Caco-2 (cell line): Measurements from ENCODE around the gene ING4. TPM values are rescaled to one million over a fixed set of nuclear protein-coding genes. Genes with fewer than 3 reads are reported as not detected.

Source experiments
- BruUV-seq: library from RNA; stranded (reverse); fragments of 400-500 nt; replicated peaks from 2 replicates; lab custom pipeline; 2021; lab: Mats Ljungman, UMichigan
- CTCF ChIA-PET: fragments of 300-600 bp; sonication (Branson Sonifier 250); formaldehyde crosslinking; loops from one replicate; lab custom pipeline; 2022; ENCODE audit warnings: antibody characterized with exemption; lab: Charles Lee
- POLR2A ChIA-PET: fragments of 300-600 bp; sonication (Branson Sonifier 250); formaldehyde crosslinking; loops from one replicate; lab custom pipeline; 2022; ENCODE audit warnings: antibody characterized with exemption; lab: Charles Lee
- DNase-seq, 2 experiments: peaks; one replicate each; pipeline versions ENCODE4 v3.0.0 to v3.0.0-alpha.2; 2020 to 2022
- H3K27me3 ChIP-seq: replicated peaks from 2 replicates; pipeline ENCODE4 v1.6.0; 2011; ENCODE audit warnings: low read length; ENCODE audit not compliant: control insufficient read depth, insufficient read depth
- H3K36me3 ChIP-seq: 2 replicates; pipeline ENCODE4 v1.5.1; 2011; ENCODE audit warnings: low read length; ENCODE audit not compliant: control insufficient read depth, insufficient read depth
- H3K4me1 ChIP-seq: fragments of 250-450 bp; sonication (Bioruptor Pico); 2 replicates; pipeline ENCODE4 v1.5.1; 2020; ENCODE audit warnings: mild to moderate bottlenecking
- H3K4me3 ChIP-seq: 2 replicates; pipeline ENCODE4 v1.5.1; 2011; ENCODE audit warnings: low read depth, mild to moderate bottlenecking, control low read depth, low read length
- H3K9me3 ChIP-seq: fragments of 250-450 bp; sonication (Bioruptor Pico); 2 replicates; pipeline ENCODE4 v1.5.1; 2020; ENCODE audit warnings: mild to moderate bottlenecking, moderate library complexity
- H3K27ac Mint-ChIP-seq: one replicate; pipeline ENCODE4 v1.8.0; 2022; ENCODE audit warnings: mixed read lengths; ENCODE audit not compliant: unreplicated experiment
- H3K27me3 Mint-ChIP-seq: one replicate; pipeline ENCODE4 v1.8.0; 2022; ENCODE audit warnings: mixed read lengths; ENCODE audit not compliant: insufficient read depth, unreplicated experiment
- H3K36me3 Mint-ChIP-seq: one replicate; pipeline ENCODE4 v1.8.0; 2022; ENCODE audit warnings: mild to moderate bottlenecking, mixed read lengths; ENCODE audit not compliant: insufficient read depth, unreplicated experiment
- H3K4me1 Mint-ChIP-seq: one replicate; pipeline ENCODE4 v1.8.0; 2022; ENCODE audit warnings: low read depth, mixed read lengths; ENCODE audit not compliant: unreplicated experiment
- H3K4me3 Mint-ChIP-seq: one replicate; pipeline ENCODE4 v1.8.0; 2022; ENCODE audit warnings: mild to moderate bottlenecking, moderate library complexity, mixed read lengths; ENCODE audit not compliant: unreplicated experiment
- H3K9me3 Mint-ChIP-seq: one replicate; pipeline ENCODE4 v1.8.0; 2022; ENCODE audit warnings: mixed read lengths; ENCODE audit not compliant: unreplicated experiment
- intact Hi-C: fragments of 100-400 bp; cut with micrococcal nuclease; formaldehyde crosslinking; loops from one replicate; pipeline ENCODE4 v1.10.0; 2022; ENCODE audit not compliant: unreplicated experiment
- total RNA-seq: library from RNA; stranded (reverse); gene quantifications from 2 replicates; pipeline ENCODE4 v1.2.3, GENCODE V29; 2022
- TF ChIP-seq, protein P1 (sequence below), 2 experiments: fragments of 200-600 bp in 1 of 2; IDR thresholded peaks; 1 replicate in 1 of 2; 2 replicates in 1 of 2; pipeline versions ENCODE4 v1.5.1 to v1.8.0; 2011 to 2022; ENCODE audit warnings: antibody characterized with exemption in 1 of 2, control low read depth in 1 of 2, inconsistent platforms in 1 of 2, low read depth in 1 of 2, low read length in 1 of 2, mild to moderate bottlenecking in 1 of 2, moderate library complexity in 1 of 2; ENCODE audit not compliant: insufficient read depth in 1 of 2, severe bottlenecking in 1 of 2, unreplicated experiment in 1 of 2

The ING4 gene
- total RNA-seq, 1 experiment from 2014 or later = 32.8 TPM

DNA sequence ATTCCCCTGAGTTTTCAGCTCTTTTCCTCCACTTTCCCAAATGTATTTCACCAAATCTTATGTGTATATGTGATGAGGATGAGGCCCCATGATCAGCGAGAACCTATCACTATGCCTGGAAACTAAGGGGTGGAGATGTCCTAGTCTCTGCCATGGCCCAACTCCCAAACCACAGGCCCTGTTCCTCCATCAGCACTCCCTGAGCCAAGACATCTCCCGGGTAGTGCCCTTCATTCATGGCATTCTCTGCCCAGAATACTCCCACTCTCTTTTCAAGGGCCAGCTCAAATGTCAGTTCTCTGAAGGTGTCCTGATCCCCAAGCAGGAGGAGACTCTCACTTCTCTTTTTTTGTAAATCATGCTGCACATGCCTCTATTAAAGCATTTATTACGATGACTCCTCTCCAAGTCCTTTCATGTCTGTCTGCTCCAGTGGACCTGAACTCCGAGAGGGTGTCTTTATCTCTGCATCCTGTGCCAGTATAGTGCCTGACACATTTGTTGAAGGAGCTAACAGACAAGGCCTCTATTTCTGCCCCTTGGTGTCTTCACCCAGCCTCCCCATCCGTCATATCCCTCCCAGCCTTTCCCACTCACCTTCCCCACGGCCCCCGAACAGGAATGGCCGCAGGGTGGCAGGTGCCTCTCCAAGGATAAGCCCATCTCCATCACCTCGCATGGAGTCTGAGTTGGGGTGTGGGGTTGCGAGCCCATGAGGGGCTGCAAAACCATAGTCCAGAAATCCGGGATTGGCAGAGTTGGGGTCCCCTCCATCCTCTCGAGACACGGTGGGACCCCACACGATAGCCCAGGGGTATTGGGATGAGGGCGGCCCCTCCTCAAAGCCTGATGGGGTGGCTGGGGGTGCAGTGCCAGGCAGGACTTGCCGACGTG, 34.0 kb upstream of the ING4 start:
- no peak for DNase-seq
- Histone ChIP-seq H3K4me1 (peaks cover 5% of the 10 kb centered on the region), H3K36me3 (no peaks in the 10 kb centered on the region), H3K27me3 (peaks cover 5% of the 10 kb centered on the region), H3K9me3 (no peaks in the 10 kb centered on the region), H3K4me3 (no peak overlapping the region)
- POLR2A ChIA-PET = no interaction called here
- no TSS peak for BruUV-seq
- Mint-ChIP-seq H3K36me3 (peaks cover 6% of the 10 kb centered on the region), H3K27ac (no peak overlapping the region), H3K9me3 (no peaks in the 10 kb centered on the region), H3K4me3 (no peak overlapping the region), H3K27me3 (peaks cover 44% of the 10 kb centered on the region), H3K4me1 (peaks cover 9% of the 10 kb centered on the region)
- intact Hi-C loops = loop anchor here (5.0 kb wide), 1 partner anchor 145 kb away; no protein-coding TSS in a partner anchor
- CTCF ChIA-PET = interaction anchor here (0.7 to 1.2 kb wide), 3 partner anchors 8 to 146 kb away, joined by 4 to 15 read pairs (median 10); partner anchors contain the start of genes COPS7A and ZNF384
- TF ChIP-seq, protein P1, sequence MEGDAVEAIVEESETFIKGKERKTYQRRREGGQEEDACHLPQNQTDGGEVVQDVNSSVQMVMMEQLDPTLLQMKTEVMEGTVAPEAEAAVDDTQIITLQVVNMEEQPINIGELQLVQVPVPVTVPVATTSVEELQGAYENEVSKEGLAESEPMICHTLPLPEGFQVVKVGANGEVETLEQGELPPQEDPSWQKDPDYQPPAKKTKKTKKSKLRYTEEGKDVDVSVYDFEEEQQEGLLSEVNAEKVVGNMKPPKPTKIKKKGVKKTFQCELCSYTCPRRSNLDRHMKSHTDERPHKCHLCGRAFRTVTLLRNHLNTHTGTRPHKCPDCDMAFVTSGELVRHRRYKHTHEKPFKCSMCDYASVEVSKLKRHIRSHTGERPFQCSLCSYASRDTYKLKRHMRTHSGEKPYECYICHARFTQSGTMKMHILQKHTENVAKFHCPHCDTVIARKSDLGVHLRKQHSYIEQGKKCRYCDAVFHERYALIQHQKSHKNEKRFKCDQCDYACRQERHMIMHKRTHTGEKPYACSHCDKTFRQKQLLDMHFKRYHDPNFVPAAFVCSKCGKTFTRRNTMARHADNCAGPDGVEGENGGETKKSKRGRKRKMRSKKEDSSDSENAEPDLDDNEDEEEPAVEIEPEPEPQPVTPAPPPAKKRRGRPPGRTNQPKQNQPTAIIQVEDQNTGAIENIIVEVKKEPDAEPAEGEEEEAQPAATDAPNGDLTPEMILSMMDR (IDR thresholded peaks at IDR 0.05; ENCODE audit: insufficient read depth in 1 of 2, low read depth in 1 of 2, low read length in 1 of 2, severe bottlenecking in 1 of 2, unreplicated experiment in 1 of 2) = no peak

DNA sequence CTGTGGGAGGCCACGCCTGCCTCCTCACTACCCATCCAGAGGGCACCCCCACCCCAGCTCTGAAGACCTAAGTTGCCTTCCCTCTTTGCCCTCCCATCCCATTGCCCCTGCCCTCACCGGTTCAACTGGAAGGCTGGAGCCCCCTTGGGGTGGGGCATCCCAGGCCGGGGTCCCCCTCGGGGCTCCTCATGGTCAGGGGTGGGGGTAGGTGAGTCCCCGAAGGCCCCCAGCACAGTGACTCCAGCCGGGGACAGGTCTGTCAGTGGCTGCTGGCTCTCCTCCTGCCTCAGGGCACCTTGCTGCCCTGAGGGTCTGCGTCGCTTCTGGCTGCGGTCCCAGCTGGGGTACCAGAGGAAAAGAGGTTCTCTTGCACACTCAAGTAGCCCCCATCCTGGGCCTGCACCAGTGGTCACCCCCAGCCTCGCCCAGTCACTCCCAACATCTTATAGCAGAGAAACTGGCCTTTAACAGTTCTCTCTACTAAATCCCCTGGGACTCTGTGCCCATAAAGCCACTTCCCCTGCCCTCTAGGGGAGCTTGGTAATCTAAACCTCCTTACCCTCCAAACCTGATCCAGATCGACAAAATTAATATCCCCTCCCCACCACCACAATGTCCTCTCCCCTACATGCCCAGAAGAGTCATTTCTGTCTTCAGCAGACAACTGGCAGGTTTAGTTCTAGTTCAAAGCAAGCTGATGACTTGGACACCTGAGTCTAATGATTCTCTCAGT, 32.6 kb upstream of the ING4 start:
- TF ChIP-seq, protein P1 (IDR thresholded peaks at IDR 0.05; ENCODE audit: insufficient read depth in 1 of 2, low read depth in 1 of 2, low read length in 1 of 2, severe bottlenecking in 1 of 2, unreplicated experiment in 1 of 2) = no peak
- no peak for DNase-seq
- H3K4me3 Mint-ChIP-seq = no peak overlapping the region
- Histone ChIP-seq H3K4me3 (no peak overlapping the region), H3K36me3 (no peaks in the 10 kb centered on the region), H3K4me1 (no peaks in the 10 kb centered on the region), H3K9me3 (no peaks in the 10 kb centered on the region), H3K27me3 (no peaks in the 10 kb centered on the region)
- H3K27me3 Mint-ChIP-seq = peaks cover 37% of the 10 kb centered on the region
- ChIA-PET CTCF (interaction anchor here (1.0 kb wide), 1 partner anchor 64 kb away, joined by 3 read pairs; no protein-coding TSS in a partner anchor), POLR2A (no interaction called here)
- H3K9me3 Mint-ChIP-seq = no peaks in the 10 kb centered on the region
- H3K27ac Mint-ChIP-seq = no peak overlapping the region
- intact Hi-C loops = loop anchor here (5.0 kb wide), 1 partner anchor 143 kb away; no protein-coding TSS in a partner anchor
- no peaks in the 10 kb centered on the region for H3K36me3 Mint-ChIP-seq
- BruUV-seq = no TSS peak
- peaks cover 9% of the 10 kb centered on the region for H3K4me1 Mint-ChIP-seq

DNA sequence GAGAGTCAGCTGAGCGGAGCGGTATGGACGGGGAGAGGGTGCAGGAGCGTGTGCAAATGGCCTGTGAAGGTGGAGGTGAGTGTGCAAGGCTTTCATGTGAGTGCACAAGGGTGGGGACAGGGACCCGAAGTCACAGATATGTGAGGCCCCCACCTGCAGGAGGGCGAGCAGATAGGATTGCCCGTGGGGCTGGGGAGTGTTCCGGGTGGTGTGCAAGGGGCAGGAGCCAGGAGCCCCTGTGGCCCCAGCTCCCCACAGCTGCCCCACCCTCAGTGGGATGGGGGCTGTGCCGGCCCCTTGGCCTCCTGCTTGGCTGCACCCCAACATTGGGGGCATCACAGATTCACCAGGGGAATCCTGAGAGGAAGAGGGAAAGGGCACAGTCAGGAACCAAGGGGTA, 31.8 kb upstream of the ING4 start:
- no peaks in the 10 kb centered on the region for H3K27me3 ChIP-seq
- Mint-ChIP-seq H3K4me3 (no peak overlapping the region), H3K27ac (no peak overlapping the region), H3K27me3 (peaks cover 35% of the 10 kb centered on the region), H3K9me3 (no peaks in the 10 kb centered on the region), H3K4me1 (peaks cover 8% of the 10 kb centered on the region), H3K36me3 (no peaks in the 10 kb centered on the region)
- DNase-seq = no peak
- H3K9me3 ChIP-seq = no peaks in the 10 kb centered on the region
- no peak overlapping the region for H3K4me3 ChIP-seq
- BruUV-seq = no TSS peak
- ChIA-PET POLR2A (no interaction called here), CTCF (interaction anchor here (1.0 kb wide), 1 partner anchor 65 kb away, joined by 3 read pairs; no protein-coding TSS in a partner anchor)
- no peaks in the 10 kb centered on the region for H3K4me1 ChIP-seq
- TF ChIP-seq, protein P1 (IDR thresholded peaks at IDR 0.05; ENCODE audit: insufficient read depth in 1 of 2, low read depth in 1 of 2, low read length in 1 of 2, severe bottlenecking in 1 of 2, unreplicated experiment in 1 of 2) = no peak
- intact Hi-C loops = loop anchor here (5.0 kb wide), 1 partner anchor 142 kb away; no protein-coding TSS in a partner anchor
- no peaks in the 10 kb centered on the region for H3K36me3 ChIP-seq
